IPS DF 6.9 (cell line): ENCODE results near the gene PROB1.
"Not testable (repeated sequence)": the region's sequence is repeated elsewhere in the genome, so short reads cannot be mapped to it uniquely, and the experiment has no call there.

Experiments used
- DNase-seq: peaks from one replicate; pipeline ENCODE4 v3.0.0-alpha.2; 2013; ENCODE audit warnings: low read depth, low spot score
- H3K27ac ChIP-seq: one replicate; pipeline ENCODE4 v1.5.1; 2013; ENCODE audit warnings: low read length, control low read depth
- H3K27me3 ChIP-seq: 2 replicates; pipeline ENCODE4 v1.6.1; 2013; ENCODE audit warnings: mild to moderate bottlenecking, low read length; ENCODE audit not compliant: control insufficient read depth, insufficient read depth
- H3K36me3 ChIP-seq: 2 replicates; pipeline ENCODE4 v1.6.1; 2013; ENCODE audit warnings: low read length; ENCODE audit not compliant: control insufficient read depth, insufficient read depth
- H3K4me1 ChIP-seq: 2 replicates; pipeline ENCODE4 v1.6.1; 2013; ENCODE audit warnings: low read length; ENCODE audit not compliant: control insufficient read depth, insufficient read depth
- H3K4me3 ChIP-seq: 2 replicates; pipeline ENCODE4 v1.5.1; 2013; ENCODE audit warnings: mild to moderate bottlenecking, low read length
- H3K9me3 ChIP-seq: 2 replicates; pipeline ENCODE4 v1.6.1; 2013; ENCODE audit warnings: low read length, inconsistent platforms; ENCODE audit not compliant: control insufficient read depth, insufficient read depth
- WGBS: extraction: QIAGEN DNeasy Blood & Tissue Kit; methylation state at CpG from one replicate; pipeline ENCODE4 v1.1.7; 2013; ENCODE audit warnings: mixed read lengths, missing lambda C conversion rate; ENCODE audit not compliant: insufficient read length, insufficient coverage; 5-methylcytosine and 5-hydroxymethylcytosine counted together

PROB1 gene

GRCh38 chr5:139386956-139387355 is 7.9 kb downstream of the PROB1 start:
- not testable (repeated sequence) for H3K9me3 ChIP-seq, H3K27me3 ChIP-seq, H3K4me1 ChIP-seq, H3K4me3 ChIP-seq, DNase-seq, H3K27ac ChIP-seq, H3K36me3 ChIP-seq
- no CpG with 5 or more reads among the region's 10 CpGs for WGBS

GRCh38 chr5:139386050-139386438 is 8.9 kb downstream of the PROB1 start:
- no peaks in the 10 kb centered on the region for H3K9me3 ChIP-seq
- H3K27me3 ChIP-seq = no peaks in the 10 kb centered on the region
- DNase-seq = no peak
- WGBS = no CpG with 5 or more reads among the region's 5 CpGs
- H3K4me3 ChIP-seq = no peak overlapping the region
- H3K4me1 ChIP-seq = peaks cover 7% of the 10 kb centered on the region
- H3K36me3 ChIP-seq = 0 out of 2 replicates have a peak, but pooled peaks cover 2% of the 10 kb centered on the region
- no peak overlapping the region for H3K27ac ChIP-seq

GRCh38 chr5:139385061-139386049 is 9.5 kb downstream of the PROB1 start:
- Histone ChIP-seq H3K27me3 (no peaks in the 10 kb centered on the region), H3K36me3 (0 out of 2 replicates have a peak, but pooled peaks cover 2% of the 10 kb centered on the region), H3K4me3 (no peak overlapping the region), H3K4me1 (peaks cover 7% of the 10 kb centered on the region), H3K9me3 (no peaks in the 10 kb centered on the region), H3K27ac (no peak overlapping the region)
- no peak for DNase-seq
- WGBS = no CpG with 5 or more reads among the region's 8 CpGs

GRCh38 chr5:139384591-139385051 is 10.3 kb downstream of the PROB1 start:
- H3K36me3 ChIP-seq = 0 out of 2 replicates have a peak, but pooled peaks cover 2% of the 10 kb centered on the region
- H3K4me1 ChIP-seq = peaks cover 7% of the 10 kb centered on the region
- DNase-seq = no peak
- WGBS = no CpG with 5 or more reads among the region's 9 CpGs
- no peaks in the 10 kb centered on the region for H3K27me3 ChIP-seq
- H3K9me3 ChIP-seq = no peaks in the 10 kb centered on the region
- no peak overlapping the region for H3K27ac ChIP-seq
- H3K4me3 ChIP-seq = no peak overlapping the region

GRCh38 chr5:139383993-139384590 is 10.8 kb downstream of the PROB1 start:
- Histone ChIP-seq H3K27ac (no peak overlapping the region), H3K27me3 (no peaks in the 10 kb centered on the region), H3K4me3 (no peak overlapping the region), H3K4me1 (peaks cover 7% of the 10 kb centered on the region), H3K9me3 (no peaks in the 10 kb centered on the region), H3K36me3 (0 out of 2 replicates have a peak, but pooled peaks cover under 1% of the 10 kb centered on the region)
- DNase-seq = no peak
- WGBS = no CpG with 5 or more reads among the region's 7 CpGs

GRCh38 chr5:139383275-139383992 is 11.5 kb downstream of the PROB1 start, which contains the start of gene SLC23A1:
Gene SLC23A1, minus strand, starts transcription at chr5:139383297. Its CDS starts 44 bp downstream, at chr5:139383253.
- no CpG with 5 or more reads among the region's 10 CpGs for WGBS
- Histone ChIP-seq H3K4me1 (peaks cover 6% of the 10 kb centered on the region), H3K9me3 (no peaks in the 10 kb centered on the region), H3K36me3 (no peaks in the 10 kb centered on the region), H3K27ac (no peak within 1 kb of the TSS), H3K4me3 (no peak within 1 kb of the TSS), H3K27me3 (no peaks in the 10 kb centered on the region)
- no peak for DNase-seq

GRCh38 chr5:139382807-139383206 is 12.1 kb downstream of the PROB1 start:
- DNase-seq = no peak
- Histone ChIP-seq H3K27me3 (no peaks in the 10 kb centered on the region), H3K36me3 (no peaks in the 10 kb centered on the region), H3K27ac (no peak overlapping the region), H3K9me3 (no peaks in the 10 kb centered on the region), H3K4me3 (no peak overlapping the region), H3K4me1 (peaks cover under 1% of the 10 kb centered on the region; the same call in 1 of the 2 replicates)
- no CpG with 5 or more reads among the region's 3 CpGs for WGBS

- Histone ChIP-seq H3K27ac (no peak overlapping the region), H3K27me3 (no peaks in the 10 kb centered on the region), H3K4me1 (no peaks in the 10 kb centered on the region), H3K36me3 (no peaks in the 10 kb centered on the region), H3K4me3 (no peak overlapping the region), H3K9me3 (no peaks in the 10 kb centered on the region)
- no CpG with 5 or more reads among the region's 28 CpGs for WGBS
- no peak for DNase-seq
Measured at GRCh38 chr5:139381837-139382761, 12.8 kb downstream of the PROB1 start.

- Histone ChIP-seq H3K27ac (no peak overlapping the region), H3K4me1 (no peaks in the 10 kb centered on the region), H3K4me3 (no peak overlapping the region), H3K36me3 (0 out of 2 replicates have a peak, but pooled peaks cover 2% of the 10 kb centered on the region), H3K9me3 (no peaks in the 10 kb centered on the region), H3K27me3 (no peaks in the 10 kb centered on the region)
- DNase-seq = no peak
- no CpG with 5 or more reads among the region's 15 CpGs for whole genome bisulfite sequencing
Measured at GRCh38 chr5:139379626-139380449, 15.1 kb downstream of the PROB1 start.
